ENCODE results near the gene ADIG.

ADIG gene

DNA sequence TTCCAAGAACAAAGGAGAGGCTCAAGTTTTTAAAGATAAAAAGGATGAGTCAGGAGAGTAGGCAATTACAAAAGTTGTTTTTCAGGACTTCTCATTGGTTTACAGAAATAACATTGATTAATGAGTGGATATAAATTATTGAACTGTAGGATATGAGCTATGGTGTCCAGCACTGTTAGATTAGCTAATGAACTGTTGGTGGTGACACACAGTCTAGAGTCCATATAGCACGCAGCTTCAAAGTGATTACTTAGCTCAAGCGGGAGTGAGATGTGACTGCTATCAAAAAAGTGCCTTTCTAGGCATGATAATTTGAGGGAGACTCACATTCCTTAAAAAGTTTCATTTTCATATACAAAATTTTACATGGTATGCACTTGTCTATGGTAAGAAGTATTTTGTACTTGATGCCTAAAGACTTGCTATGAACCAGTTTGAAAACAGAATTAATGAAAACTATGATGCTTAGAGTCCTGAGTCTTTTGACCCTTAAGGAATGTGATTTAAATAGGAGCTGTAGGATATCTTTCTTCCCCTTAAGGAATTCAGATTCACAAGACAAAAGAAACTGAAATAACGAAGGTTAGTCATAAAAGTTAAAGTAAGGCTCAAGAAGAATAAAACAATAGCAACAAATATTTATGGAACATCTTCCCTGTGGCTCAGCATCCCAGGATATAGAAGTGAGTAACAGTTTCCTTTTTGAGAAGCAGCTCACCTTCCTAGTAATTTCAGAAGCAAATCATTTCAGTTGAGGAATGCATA lies 22.2 kb upstream of the ADIG start:
- TF ChIP-seq POLR2A (IDR thresholded peaks at IDR 0.05; ENCODE audit: low read length) (no peak), GATA1 (IDR thresholded peaks at IDR 0.05; ENCODE audit: low read depth, low read length) (no peak)
- DNase-seq, result no peak

- DNase-seq, result no peak
- no peak for TF ChIP-seq POLR2A (IDR thresholded peaks at IDR 0.05; ENCODE audit: low read length)
- no peak for TF ChIP-seq GATA1 (IDR thresholded peaks at IDR 0.05; ENCODE audit: low read depth, low read length)
Observed at GRCh38 chr20:38559764-38560163, 21.2 kb upstream of the ADIG start.

GRCh38 chr20:38563802-38564431 lies 17.1 kb upstream of the ADIG start:
- peak in 1 of 2 experiments; percentile 34 for DNase-seq
- no peak for TF ChIP-seq POLR2A (IDR thresholded peaks at IDR 0.05; ENCODE audit: low read length)
- TF ChIP-seq GATA1 (IDR thresholded peaks at IDR 0.05; ENCODE audit: low read depth, low read length), result no peak

- TF ChIP-seq GATA1 (IDR thresholded peaks at IDR 0.05; ENCODE audit: low read depth, low read length) (no peak), POLR2A (IDR thresholded peaks at IDR 0.05; ENCODE audit: low read length) (no peak)
- no peak for DNase-seq
Observed at GRCh38 chr20:38564680-38565079, 16.3 kb upstream of the ADIG start.

- no peak for TF ChIP-seq GATA1 (IDR thresholded peaks at IDR 0.05; ENCODE audit: low read depth, low read length)
- no peak for TF ChIP-seq POLR2A (IDR thresholded peaks at IDR 0.05; ENCODE audit: low read length)
- DNase-seq, result no peak
Observed at GRCh38 chr20:38566036-38566598, 14.9 kb upstream of the ADIG start.

DNA sequence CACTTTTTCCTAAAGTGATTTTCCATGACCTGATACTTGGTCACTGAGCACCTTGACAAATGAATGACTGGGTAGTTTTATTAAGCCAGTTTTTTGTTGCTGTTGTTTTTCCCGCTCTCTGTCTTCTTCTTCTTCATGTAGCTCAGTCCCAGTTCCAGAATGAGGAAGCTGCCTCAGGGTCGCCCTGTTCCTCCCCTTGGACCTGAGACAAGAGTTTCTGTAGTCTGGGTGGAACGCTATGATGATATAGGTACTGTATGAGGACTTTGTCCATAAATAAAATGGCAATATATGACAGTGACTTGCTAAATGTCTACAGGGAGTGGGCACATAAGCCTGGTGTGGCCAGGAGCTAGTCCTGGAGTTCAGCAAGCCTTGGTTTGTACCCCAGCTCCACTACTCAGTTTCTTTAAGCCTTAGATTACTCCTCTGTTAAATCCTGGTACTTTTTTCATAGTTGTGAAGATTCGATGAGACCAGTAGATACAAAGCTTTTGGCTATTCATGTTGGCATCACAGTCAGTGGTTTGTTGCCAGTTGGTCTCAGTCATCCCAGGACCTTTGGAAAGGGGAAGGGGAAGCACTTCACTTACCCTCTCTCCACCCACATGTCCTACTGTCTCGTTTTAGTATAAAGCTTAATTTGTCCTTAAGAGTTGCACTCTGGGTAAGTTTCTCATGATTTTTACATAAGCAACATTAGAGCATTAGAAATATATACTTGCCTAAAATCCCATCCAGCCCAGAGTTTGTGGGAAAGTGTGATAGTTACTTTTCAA lies 11.1 kb upstream of the ADIG start:
- no peak for DNase-seq
- TF ChIP-seq GATA1 (IDR thresholded peaks at IDR 0.05; ENCODE audit: low read depth, low read length) (no peak), POLR2A (IDR thresholded peaks at IDR 0.05; ENCODE audit: low read length) (no peak)

DNA sequence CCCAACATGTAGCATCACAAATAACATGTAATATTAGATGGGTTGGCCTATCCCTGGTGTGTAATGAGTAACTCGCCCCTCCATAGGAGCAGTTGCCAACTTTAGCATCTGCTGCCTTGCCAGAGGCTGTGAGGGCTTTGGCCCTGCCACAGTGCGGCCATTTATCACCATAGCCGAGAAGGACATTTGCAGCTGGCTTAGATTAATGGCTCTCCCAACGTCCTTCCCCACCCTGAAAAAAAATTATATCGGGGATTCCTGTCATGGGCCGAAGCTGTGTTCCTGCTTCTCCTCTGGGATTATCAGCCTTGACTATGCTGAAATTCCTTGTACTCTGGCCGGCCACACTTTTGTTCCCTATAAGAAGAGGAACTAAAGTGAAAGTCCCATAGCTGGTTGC lies 7.6 kb upstream of the ADIG start:
- DNase-seq, result no peak
- TF ChIP-seq POLR2A (IDR thresholded peaks at IDR 0.05; ENCODE audit: low read length) (no peak), GATA1 (IDR thresholded peaks at IDR 0.05; ENCODE audit: low read depth, low read length) (no peak)

- TF ChIP-seq GATA1 (IDR thresholded peaks at IDR 0.05; ENCODE audit: low read depth, low read length) (no peak), POLR2A (IDR thresholded peaks at IDR 0.05; ENCODE audit: low read length) (no peak)
- no peak for DNase-seq
Observed at GRCh38 chr20:38579219-38579910, 1.6 kb upstream of the ADIG start.

- TF ChIP-seq GATA1 (IDR thresholded peaks at IDR 0.05; ENCODE audit: low read depth, low read length), result no peak
- TF ChIP-seq POLR2A (IDR thresholded peaks at IDR 0.05; ENCODE audit: low read length), result no peak
- no peak for DNase-seq
Observed at GRCh38 chr20:38579921-38580320, 1.1 kb upstream of the ADIG start.

GRCh38 chr20:38581830-38582358 lies 897 bp downstream of the ADIG start:
- TF ChIP-seq POLR2A (IDR thresholded peaks at IDR 0.05; ENCODE audit: low read length), result no peak
- TF ChIP-seq GATA1 (IDR thresholded peaks at IDR 0.05; ENCODE audit: low read depth, low read length), result no peak
- no peak for DNase-seq

GRCh38 chr20:38583306-38583705 lies 2.3 kb downstream of the ADIG start:
- DNase-seq, result no peak
- TF ChIP-seq POLR2A (IDR thresholded peaks at IDR 0.05; ENCODE audit: low read length), result no peak
- TF ChIP-seq GATA1 (IDR thresholded peaks at IDR 0.05; ENCODE audit: low read depth, low read length), result no peak

DNA sequence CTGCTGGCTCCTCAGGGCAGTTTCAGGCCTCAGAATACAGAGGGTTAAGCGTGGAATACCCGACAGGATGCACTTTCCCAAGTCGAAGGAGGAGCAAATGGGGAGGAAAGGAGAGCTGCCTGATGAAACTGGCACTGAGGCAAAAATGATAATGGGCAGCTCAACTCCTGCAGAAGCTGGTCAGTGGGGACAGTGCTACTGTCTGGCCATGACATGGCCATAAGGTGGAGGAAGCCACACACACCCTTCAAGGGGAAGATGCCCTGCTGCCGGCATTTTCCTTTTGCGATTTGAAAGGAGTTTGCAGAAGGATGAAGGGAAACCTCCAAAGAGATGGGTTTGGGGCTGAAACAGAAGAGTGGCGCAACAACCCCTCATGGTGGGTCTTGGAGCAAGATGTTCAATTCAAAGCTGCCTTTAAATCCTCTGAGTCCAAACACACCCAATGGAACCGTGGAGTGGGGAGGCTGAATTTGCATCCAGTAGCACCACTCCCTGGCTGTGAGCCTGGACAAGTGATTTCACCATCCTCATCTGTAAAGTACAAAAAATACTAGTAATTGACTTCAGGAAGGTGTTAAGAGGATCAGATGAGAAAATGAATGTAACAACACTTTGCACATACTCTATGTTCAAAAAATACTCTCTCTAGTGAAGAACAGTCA lies 3.2 kb downstream of the ADIG start:
- DNase-seq, result no peak
- TF ChIP-seq POLR2A (IDR thresholded peaks at IDR 0.05; ENCODE audit: low read length), result no peak
- TF ChIP-seq GATA1 (IDR thresholded peaks at IDR 0.05; ENCODE audit: low read depth, low read length), result no peak

Measured in erythroblast (primary cell).